Ovary (tissue), 9 donors: ENCODE data around the gene UMAD1. TPM values are rescaled to one million over a fixed set of nuclear protein-coding genes. Genes with fewer than 3 reads are reported as not detected.

Source experiments
- DNase-seq, 5 donors: peaks; one replicate each; pipeline ENCODE4 v3.0.0-alpha.2; 2019 to 2020
- H3K27ac ChIP-seq, 2 donors: fragments of 200-600 bp; one replicate each; pipeline versions ENCODE4 v1.5.1 to v1.8.0; 2019 to 2022
- H3K27me3 ChIP-seq: fragments of 200-600 bp; one replicate; pipeline ENCODE4 v1.8.0; 2022
- H3K36me3 ChIP-seq: fragments of 200-600 bp; sonication (generic); one replicate; pipeline ENCODE4 v1.5.1; 2019
- H3K4me1 ChIP-seq: one replicate; pipeline ENCODE4 v1.8.1; 2013; ENCODE audit warnings: mild to moderate bottlenecking, moderate library complexity; ENCODE audit not compliant: insufficient read depth
- H3K4me3 ChIP-seq: fragments of 200-600 bp; sonication (generic); one replicate; pipeline ENCODE4 v1.5.1; 2017
- H3K9me3 ChIP-seq, 2 donors: fragments of 200-600 bp in 1 of 2; sonication (generic) in 1 of 2; one replicate each; pipeline versions ENCODE4 v1.5.1 to v1.8.1; 2013 to 2019; ENCODE audit warnings: mild to moderate bottlenecking in 1 of 2, moderate library complexity in 1 of 2
- EP300 ChIP-seq: sonication (generic); formaldehyde crosslinking; IDR thresholded peaks from one replicate; pipeline ENCODE4 v1.6.1; 2017; ENCODE audit warnings: antibody characterized with exemption
- POLR2A ChIP-seq: fragments of 450-650 bp; IDR thresholded peaks from one replicate; pipeline ENCODE4 v1.6.1; 2017; ENCODE audit warnings: antibody characterized with exemption, mild to moderate bottlenecking, moderate library complexity
- WGBS, 3 donors: extraction: QIAGEN DNeasy Blood & Tissue Kit in 1 of 3; methylation state at CpG; one replicate each; pipeline versions ENCODE4 v1.1.5 to v1.1.7; 2013 to 2017; 5-methylcytosine and 5-hydroxymethylcytosine counted together
- intact Hi-C, 4 donors: fragments of 100-400 bp; cut with DNase I; formaldehyde crosslinking; loops; one replicate each; pipeline versions ENCODE4 v1.11.0 to v1.15.1; 2022 to 2023
- polyA plus RNA-seq, 2 donors: library from polyadenylated mRNA; stranded (reverse); fragments of 200-250 nt in 1 of 2; fragments of 350-450 nt in 1 of 2; fragmentation: Illumina TruSeq in 1 of 2; extraction: RNeasy Lipid Tissue Mini Kit (QIAGEN cat#74804) in 1 of 2; gene quantifications; one replicate each; pipeline ENCODE4 v1.2.3, GENCODE V29; 2013 to 2014
- total RNA-seq, 7 donors: library from RNA; depleted of rRNA in 2 of 7; stranded (reverse); fragments of >200 nt in 2 of 7; fragmentation: NEBNext Ultra II Directional in 3 of 7; extraction: Animal tissue kit (Norgen Biotek cat#: 25700) in 3 of 7; gene quantifications; one replicate each; pipeline versions ENCODE4 v1.1.0 to v1.2.4, GENCODE V29; 2016 to 2023
- TF ChIP-seq, protein P1 (sequence below), 3 donors: fragments of 450-650 bp in 2 of 3; fragments of 200-600 bp in 1 of 3; IDR thresholded peaks; one replicate each; pipeline versions ENCODE4 v1.5.1 to v1.8.0; 2016 to 2022; ENCODE audit warnings: antibody characterized with exemption in 3 of 3, mild to moderate bottlenecking in 1 of 3
- donor health status: DM: no; HTN: no; CAD: no; lungs with moderate emphysema.
- donor health status: DM: no; HTN: no; CAD: no.
- donor health status: Bipolar disorder and iron deficiency.
- donor health status: DM: yes; HTN: yes; CAD: no.
- donor health status: DM: no; HTN: no; CAD: no.
- donor health status: DM: yes; HTN: yes; CAD: no.

UMAD1 gene
- total and polyA plus RNA-seq, 9 donors = 10.4 to 19.1 (median 16.2) TPM

GRCh38 chr7:7834761-7835160 lies 194.2 kb downstream of the UMAD1 start:
- 83 to 89% (median 85%) methylated on average over 4 of the region's 4 CpGs for WGBS, 3 donors
- no peaks in the 10 kb centered on the region for H3K27me3 ChIP-seq
- no peaks in the 10 kb centered on the region for H3K9me3 ChIP-seq
- TF ChIP-seq, protein P1, sequence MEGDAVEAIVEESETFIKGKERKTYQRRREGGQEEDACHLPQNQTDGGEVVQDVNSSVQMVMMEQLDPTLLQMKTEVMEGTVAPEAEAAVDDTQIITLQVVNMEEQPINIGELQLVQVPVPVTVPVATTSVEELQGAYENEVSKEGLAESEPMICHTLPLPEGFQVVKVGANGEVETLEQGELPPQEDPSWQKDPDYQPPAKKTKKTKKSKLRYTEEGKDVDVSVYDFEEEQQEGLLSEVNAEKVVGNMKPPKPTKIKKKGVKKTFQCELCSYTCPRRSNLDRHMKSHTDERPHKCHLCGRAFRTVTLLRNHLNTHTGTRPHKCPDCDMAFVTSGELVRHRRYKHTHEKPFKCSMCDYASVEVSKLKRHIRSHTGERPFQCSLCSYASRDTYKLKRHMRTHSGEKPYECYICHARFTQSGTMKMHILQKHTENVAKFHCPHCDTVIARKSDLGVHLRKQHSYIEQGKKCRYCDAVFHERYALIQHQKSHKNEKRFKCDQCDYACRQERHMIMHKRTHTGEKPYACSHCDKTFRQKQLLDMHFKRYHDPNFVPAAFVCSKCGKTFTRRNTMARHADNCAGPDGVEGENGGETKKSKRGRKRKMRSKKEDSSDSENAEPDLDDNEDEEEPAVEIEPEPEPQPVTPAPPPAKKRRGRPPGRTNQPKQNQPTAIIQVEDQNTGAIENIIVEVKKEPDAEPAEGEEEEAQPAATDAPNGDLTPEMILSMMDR (IDR thresholded peaks at IDR 0.05) = no peak
- TF ChIP-seq EP300 (no peak), POLR2A (no peak)
- DNase-seq = no peak
- H3K27ac ChIP-seq = no peak overlapping the region
- no peaks in the 10 kb centered on the region for H3K36me3 ChIP-seq
- H3K4me1 ChIP-seq = no peaks in the 10 kb centered on the region
- H3K4me3 ChIP-seq = no peak overlapping the region
- intact Hi-C loops = no loop called here

DNA sequence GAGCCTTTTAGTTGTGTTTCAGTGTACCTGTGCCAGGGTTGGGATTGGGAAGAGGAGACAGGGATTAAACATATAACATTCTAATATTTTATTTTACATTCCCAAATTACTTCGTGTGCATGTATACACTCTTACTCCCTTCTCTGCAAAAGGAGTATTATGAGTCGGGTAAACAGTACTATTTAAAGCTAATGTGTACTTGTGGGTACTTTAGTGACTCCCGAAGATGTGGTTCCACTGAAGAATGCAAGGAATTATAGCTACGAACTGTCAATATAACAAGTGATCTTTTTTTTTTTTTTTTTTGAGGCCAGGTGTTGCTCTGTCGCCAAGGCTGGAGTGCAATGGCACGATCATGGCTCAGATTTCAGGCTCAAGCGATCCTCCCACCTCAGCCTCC lies 200.5 kb downstream of the UMAD1 start:
- no peak overlapping the region for H3K27ac ChIP-seq
- 94 to 96% (median 95%) methylated on average over 7 of the region's 7 CpGs for WGBS, 3 donors
- no peaks in the 10 kb centered on the region for H3K27me3 ChIP-seq
- TF ChIP-seq EP300 = no peak
- TF ChIP-seq, protein P1 (IDR thresholded peaks at IDR 0.05) = no peak
- TF ChIP-seq POLR2A = no peak
- H3K4me3 ChIP-seq = no peak overlapping the region
- no peaks in the 10 kb centered on the region for H3K36me3 ChIP-seq
- H3K9me3 ChIP-seq = no peaks in the 10 kb centered on the region
- DNase-seq = no peak
- intact Hi-C loops = no loop called here
- no peaks in the 10 kb centered on the region for H3K4me1 ChIP-seq

- Histone ChIP-seq H3K4me3 (no peak overlapping the region), H3K27me3 (no peaks in the 10 kb centered on the region), H3K27ac (no peak overlapping the region), H3K36me3 (no peaks in the 10 kb centered on the region), H3K4me1 (no peaks in the 10 kb centered on the region), H3K9me3 (no peaks in the 10 kb centered on the region)
- TF ChIP-seq EP300 (no peak), POLR2A (no peak)
- TF ChIP-seq, protein P1 (IDR thresholded peaks at IDR 0.05) = no peak
- no peak for DNase-seq
- intact Hi-C loops = no loop called here
- WGBS, 3 donors = 91 to 92% (median 91%) methylated on average over 5 of the region's 5 CpGs
These were observed 202.7 kb downstream of the UMAD1 start for GRCh38 chr7:7843240-7843639.

- H3K27me3 ChIP-seq = no peaks in the 10 kb centered on the region
- H3K9me3 ChIP-seq = no peaks in the 10 kb centered on the region
- no peaks in the 10 kb centered on the region for H3K4me1 ChIP-seq
- intact Hi-C loops = no loop called here
- 82 to 88% (median 88%) methylated on average over 5 of the region's 5 CpGs for WGBS, 3 donors
- TF ChIP-seq EP300 (no peak), POLR2A (no peak)
- TF ChIP-seq, protein P1 (IDR thresholded peaks at IDR 0.05) = no peak
- no peak overlapping the region for H3K27ac ChIP-seq
- H3K36me3 ChIP-seq = no peaks in the 10 kb centered on the region
- no peak for DNase-seq
- H3K4me3 ChIP-seq = no peak overlapping the region
These were observed 203.4 kb downstream of the UMAD1 start for GRCh38 chr7:7843972-7844371.

DNA sequence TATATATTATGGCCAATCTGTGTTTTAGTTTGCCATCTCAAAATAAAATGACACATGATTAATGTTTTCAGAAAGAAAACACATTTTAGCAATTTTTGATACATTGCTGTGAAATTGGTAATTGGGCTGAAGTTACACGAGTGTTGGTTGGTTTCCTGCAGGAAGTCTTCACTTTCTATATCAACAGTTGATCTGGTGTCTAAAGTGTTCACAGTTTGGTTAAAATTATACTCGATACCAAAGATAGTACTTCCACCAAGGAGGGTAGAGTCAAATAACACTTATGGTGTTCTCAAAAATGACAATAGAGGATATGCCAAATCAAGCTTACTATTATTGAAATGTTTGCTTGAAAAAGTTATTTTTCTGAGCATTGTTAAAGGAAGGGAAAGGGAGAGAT lies 207.7 kb downstream of the UMAD1 start:
- Histone ChIP-seq H3K4me3 (no peak overlapping the region), H3K27ac (no peak overlapping the region), H3K36me3 (no peaks in the 10 kb centered on the region), H3K4me1 (no peaks in the 10 kb centered on the region), H3K9me3 (no peaks in the 10 kb centered on the region), H3K27me3 (no peaks in the 10 kb centered on the region)
- no peak for TF ChIP-seq EP300
- no peak for TF ChIP-seq POLR2A
- TF ChIP-seq, protein P1 (IDR thresholded peaks at IDR 0.05) = no peak
- no peak for DNase-seq
- WGBS, 3 donors = 78 to 91% (median 81%) methylated on average over 2 of the region's 2 CpGs
- intact Hi-C loops = no loop called here
